Measurements from ENCODE around the gene PDE3A. TPM values are rescaled to one million over a fixed set of nuclear protein-coding genes. Genes with fewer than 3 reads are reported as not detected.

Gene PDE3A
- polyA plus RNA-seq, 10 donors: 7.6 to 13.6 (median 11.3) TPM

GRCh38 chr12:20421421-20421820, 53.1 kb downstream of the PDE3A start:
- DNase-seq: no peak

GRCh38 chr12:20423557-20423956, 55.2 kb downstream of the PDE3A start:
- DNase-seq: no peak

GRCh38 chr12:20424841-20425240, 56.5 kb downstream of the PDE3A start:
- peak in 1 of 3 donors; percentile 37 for DNase-seq

- DNase-seq: peak; percentile 75 to 94 (median 85)
These were observed 57.9 kb downstream of the PDE3A start for GRCh38 chr12:20426191-20426590.

GRCh38 chr12:20426957-20427356, 58.6 kb downstream of the PDE3A start:
- DNase-seq: no peak

GRCh38 chr12:20429852-20430251, 61.5 kb downstream of the PDE3A start:
- peak in 1 of 3 donors; percentile 74 for DNase-seq

GRCh38 chr12:20432290-20432689, 64.0 kb downstream of the PDE3A start:
- no peak for DNase-seq

- DNase-seq: peak in 1 of 3 donors; percentile 46
These were observed 66.7 kb downstream of the PDE3A start for GRCh38 chr12:20434996-20435395.

- DNase-seq: peak; percentile 47 to 83 (median 55)
These were observed 68.0 kb downstream of the PDE3A start for GRCh38 chr12:20436316-20436715.

- DNase-seq: peak; percentile 81 to 92 (median 89)
These were observed 70.0 kb downstream of the PDE3A start for GRCh38 chr12:20438299-20438779.

- peak in 2 of 3 donors; percentile 37 to 72 for DNase-seq
These were observed 71.3 kb downstream of the PDE3A start for GRCh38 chr12:20439626-20440025.

GRCh38 chr12:20440408-20440807, 72.1 kb downstream of the PDE3A start:
- DNase-seq: no peak

GRCh38 chr12:20442322-20442721, 74.0 kb downstream of the PDE3A start:
- no peak for DNase-seq

- DNase-seq: no peak
These were observed 74.9 kb downstream of the PDE3A start for GRCh38 chr12:20443255-20443654.

GRCh38 chr12:20443792-20444191, 75.5 kb downstream of the PDE3A start:
- peak in 1 of 3 donors; percentile 2 for DNase-seq

GRCh38 chr12:20444595-20445170, 76.3 kb downstream of the PDE3A start:
- DNase-seq: peak in 1 of 3 donors; percentile 23

- no peak for DNase-seq
These were observed 77.3 kb downstream of the PDE3A start for GRCh38 chr12:20445687-20446086.

GRCh38 chr12:20446836-20447235, 78.5 kb downstream of the PDE3A start:
- no peak for DNase-seq

- DNase-seq: peak in 1 of 3 donors; percentile 2
These were observed 80.4 kb downstream of the PDE3A start for GRCh38 chr12:20448781-20449180.

GRCh38 chr12:20450591-20451180, 82.3 kb downstream of the PDE3A start:
- peak in 1 of 3 donors; percentile 0 for DNase-seq

GRCh38 chr12:20451761-20452160, 83.4 kb downstream of the PDE3A start:
- DNase-seq: peak in 2 of 3 donors; percentile 1 to 67

- peak in 1 of 3 donors; percentile 1 for DNase-seq
These were observed 84.2 kb downstream of the PDE3A start for GRCh38 chr12:20452496-20453010.

GRCh38 chr12:20453756-20454310, 85.5 kb downstream of the PDE3A start:
- DNase-seq: no peak

All from muscle of back (tissue), 11 donors.